T follicular helper cell (primary cell): ENCODE data around the gene NOL12.
"Not testable (repeated sequence)": the region's sequence is repeated elsewhere in the genome, so short reads cannot be mapped to it uniquely, and the experiment has no call there.

Source experiments
- DNase-seq: peaks from one replicate; pipeline ENCODE4 v3.0.0-alpha.2; 2020; ENCODE audit warnings: low read depth
- total RNA-seq, 2 experiments: gene quantifications; one replicate each; lab custom pipeline; 2026; lab: John Stamatoyannopoulos, UW

NOL12 gene, protein sequence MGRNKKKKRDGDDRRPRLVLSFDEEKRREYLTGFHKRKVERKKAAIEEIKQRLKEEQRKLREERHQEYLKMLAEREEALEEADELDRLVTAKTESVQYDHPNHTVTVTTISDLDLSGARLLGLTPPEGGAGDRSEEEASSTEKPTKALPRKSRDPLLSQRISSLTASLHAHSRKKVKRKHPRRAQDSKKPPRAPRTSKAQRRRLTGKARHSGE
- total RNA-seq, result 5.0 to 6.0 reads per million in 2 experiments

DNA sequence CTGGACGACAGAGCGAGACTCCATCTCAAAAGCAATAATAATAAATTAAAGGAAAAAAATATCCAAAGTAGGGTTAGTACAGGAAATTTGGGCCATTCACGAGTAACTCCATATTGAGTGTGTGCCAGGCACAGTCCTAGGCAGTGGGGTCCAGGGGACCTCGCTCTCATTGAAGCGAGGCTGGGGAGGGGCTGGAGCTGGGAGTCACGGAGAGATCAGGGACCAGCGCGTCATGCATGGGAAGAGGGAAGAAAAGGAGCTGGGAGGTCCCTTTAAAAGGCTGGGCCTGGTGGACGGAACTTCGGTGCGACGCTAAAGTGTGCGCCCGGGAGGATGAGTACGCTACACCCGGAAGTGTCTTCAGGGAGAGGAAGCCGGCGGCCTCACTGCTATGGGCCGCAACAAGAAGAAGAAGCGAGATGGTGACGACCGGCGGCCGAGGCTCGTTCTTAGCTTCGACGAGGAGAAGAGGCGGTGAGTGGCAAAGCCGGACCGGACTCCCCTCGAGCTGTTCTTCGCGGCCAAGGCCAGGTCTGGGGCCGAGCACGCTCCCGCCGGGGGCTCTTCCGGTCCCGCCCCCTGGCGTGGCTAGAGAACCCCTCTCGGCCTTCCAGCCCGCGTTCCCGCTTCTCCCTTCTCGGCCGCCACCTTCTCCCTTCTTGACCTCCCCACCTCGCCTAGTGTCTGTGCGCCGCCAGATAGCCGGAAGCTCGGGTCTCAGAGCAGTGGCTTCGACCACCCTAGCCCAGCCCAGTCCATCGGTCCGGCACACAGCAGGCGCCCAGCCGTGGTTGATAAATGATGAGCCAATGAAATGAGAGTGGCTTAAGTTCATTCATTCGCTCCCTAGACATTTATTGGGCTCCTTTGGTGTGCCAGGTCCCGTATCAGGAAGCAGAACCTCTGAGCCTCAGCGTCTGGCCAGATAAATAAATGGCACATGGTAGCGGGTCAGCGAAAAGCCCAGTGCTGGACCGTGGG lies at the start of gene NOL12:
Gene NOL12, plus strand, starts transcription at position 342 of the 981 bp plus-strand sequence. Its CDS starts 50 bp downstream, at position 392.
- peak; percentile 60 for DNase-seq

DNA sequence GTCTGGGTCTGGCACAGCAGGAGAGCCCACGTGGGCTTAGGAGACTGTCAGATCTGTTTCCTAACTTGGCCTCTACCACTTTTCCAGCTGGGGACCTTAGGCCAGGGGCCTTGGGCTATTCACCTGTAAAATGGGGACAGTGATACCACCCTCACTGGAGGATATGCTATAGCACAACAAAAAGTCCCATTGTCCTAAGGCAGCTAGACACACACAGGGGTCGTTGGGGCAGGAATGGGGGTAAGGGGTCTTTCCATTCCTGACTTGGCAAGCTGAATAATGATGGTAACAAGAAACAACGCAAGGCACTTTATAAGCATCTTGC lies 49.2 kb upstream of the NOL12 start:
- DNase-seq, result no peak

DNA sequence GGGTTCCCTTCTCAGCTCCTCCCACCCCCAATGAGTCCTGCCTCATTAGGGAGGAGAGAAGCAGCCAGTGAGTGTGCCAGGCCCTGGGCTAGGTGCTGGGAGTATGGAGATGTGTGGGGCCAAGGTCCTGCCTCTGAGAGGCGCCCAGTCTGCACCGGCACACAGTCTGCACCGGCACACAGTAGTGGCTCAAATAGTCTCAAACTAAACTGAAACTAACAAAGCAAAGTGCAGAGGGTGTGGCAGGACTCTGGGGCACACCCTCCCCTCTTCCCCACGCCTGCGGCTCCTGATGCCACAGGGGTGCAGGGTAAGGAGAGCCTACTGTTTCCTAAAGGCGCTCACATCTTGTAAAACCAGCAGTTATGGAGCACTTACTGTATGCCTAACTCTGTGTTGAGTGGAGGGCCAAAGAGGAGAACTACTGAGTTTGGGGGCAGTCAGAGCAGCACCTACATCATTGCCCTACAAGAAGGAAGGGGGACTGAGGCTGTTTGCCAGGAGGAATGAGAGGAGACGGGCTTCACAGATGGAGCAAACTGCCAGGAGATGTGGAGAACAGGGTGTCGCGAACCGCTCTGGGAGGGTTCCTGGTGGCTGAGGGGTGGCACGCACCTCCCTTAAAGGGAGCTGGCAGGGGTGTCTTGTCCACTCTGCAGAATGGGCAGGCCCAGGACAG lies 47.6 kb upstream of the NOL12 start:
- DNase-seq, result no peak

DNA sequence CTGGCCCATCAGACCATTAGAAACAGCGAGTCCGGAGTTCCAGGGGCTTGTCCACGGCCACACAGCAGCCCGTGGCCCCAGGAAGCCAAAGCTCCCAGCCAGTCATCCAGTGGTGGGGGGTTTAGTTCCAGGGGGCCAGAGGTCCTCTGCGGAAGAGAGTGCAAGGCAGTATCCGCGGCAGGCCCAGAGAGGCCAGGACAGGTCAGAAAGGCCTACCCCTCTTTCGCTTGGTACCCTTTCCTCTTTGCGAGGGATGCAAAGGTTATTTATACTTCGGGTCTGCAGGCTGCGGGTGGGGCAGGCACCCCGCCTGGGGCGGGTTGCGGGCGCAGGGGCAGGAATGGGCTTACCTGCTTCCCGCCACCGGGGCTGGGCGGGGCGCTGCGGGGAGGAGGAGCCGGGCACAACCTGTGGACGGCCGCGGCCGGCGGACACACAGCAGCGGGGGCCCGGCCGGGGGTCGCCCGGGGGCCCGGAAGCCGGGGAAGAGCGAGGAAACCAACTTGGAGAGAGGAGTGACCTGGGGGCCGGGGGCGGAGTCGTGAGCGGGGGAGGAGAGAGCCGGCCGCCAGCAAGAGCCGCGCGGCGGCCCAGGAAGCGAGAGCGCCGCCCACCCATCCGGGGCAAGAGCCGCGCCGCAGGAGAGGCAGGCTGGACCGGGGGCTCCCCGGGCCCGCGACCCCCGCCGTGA lies 46.9 kb upstream of the NOL12 start, which contains the start of gene SH3BP1:
Gene SH3BP1, plus strand, starts transcription at position 600 of the 691 bp plus-strand sequence. CDS start 119 bp downstream, outside the sequence.
- peak; percentile 18 for DNase-seq

DNA sequence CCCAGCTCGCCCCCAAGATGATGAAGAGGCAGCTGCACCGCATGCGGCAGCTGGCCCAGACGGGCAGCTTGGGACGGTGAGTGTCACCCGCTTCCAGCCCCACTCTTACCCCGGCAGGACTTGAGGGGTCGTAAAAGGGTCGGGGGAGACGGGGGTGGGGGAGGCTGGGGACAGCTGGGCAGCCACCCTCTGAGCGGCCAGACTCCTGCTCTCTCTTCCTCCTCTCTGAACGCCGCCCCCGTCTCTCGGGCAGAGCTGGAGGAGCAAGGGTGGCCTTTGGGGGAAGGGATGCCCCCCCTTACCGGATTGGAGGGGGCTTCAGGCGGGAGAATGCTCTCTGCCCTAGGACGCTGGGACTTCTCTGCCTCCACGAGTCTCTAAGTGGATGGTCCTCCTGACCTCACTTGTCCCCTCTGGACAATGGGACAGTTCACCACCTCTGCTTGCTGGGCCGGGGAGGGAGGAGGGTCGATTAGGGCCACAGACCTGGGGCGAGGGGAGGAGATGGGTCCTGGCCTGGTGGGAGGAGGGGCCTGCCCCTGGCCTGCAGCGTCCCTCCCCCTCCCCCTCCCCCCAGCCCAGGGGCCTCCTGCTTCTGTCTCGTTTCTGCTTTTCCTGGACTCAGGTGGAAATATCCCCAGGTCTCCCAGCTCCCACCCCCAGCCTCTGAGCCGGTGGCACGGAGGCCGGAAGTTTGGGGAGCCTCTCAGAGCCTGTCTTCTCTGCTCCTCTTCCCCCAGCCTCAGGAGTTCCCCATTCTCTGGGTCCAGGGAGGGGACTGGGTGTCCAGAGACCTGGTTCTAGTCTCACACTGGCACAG lies 46.2 kb upstream of the NOL12 start:
- no peak for DNase-seq

DNA sequence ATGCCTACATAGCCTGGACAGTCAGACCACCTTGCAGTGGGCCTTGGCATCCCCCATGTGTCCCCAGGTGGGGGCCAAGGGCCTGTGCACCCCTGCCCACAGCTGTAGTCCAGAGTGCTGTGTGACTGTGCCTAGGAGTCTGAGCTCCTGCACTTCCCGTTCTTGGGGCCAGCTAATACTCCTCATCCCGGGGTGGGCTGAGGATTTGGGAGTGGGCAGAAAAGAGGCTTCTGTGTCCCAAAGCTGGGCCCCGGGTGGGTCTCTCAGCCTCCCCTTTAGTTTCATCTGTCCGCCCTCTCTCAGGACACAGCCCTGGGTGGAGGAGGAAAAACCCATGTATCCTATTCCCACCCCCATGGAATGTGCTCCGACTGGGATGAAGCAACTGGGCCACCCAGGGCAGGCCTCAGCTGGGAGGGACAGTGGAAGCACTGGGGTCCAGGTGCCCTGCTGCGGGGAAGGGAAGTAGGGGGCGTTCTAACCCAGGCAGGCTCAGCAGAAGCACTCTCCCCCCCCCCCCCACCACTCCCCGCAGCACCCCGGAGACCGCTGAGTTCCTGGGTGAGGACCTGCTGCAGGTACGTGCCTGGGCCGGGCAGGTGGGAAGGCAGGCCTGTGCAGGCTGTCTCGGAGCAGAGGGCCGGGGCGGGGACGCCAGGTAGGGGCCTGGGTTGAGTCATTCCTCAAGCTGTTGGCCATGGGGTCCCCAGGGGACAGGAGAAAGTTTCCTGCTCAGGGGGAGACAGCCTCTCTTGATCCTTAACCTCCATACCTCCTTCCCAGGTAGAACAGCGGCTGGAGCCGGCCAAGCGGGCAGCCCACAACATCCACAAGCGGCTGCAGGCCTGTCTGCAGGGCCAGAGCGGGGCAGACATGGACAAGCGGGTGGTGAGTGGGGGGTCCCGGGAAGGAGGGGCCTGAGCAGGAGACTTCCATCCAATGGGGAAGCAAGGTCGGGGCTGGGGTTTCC lies 45.3 kb upstream of the NOL12 start:
- no peak for DNase-seq

DNA sequence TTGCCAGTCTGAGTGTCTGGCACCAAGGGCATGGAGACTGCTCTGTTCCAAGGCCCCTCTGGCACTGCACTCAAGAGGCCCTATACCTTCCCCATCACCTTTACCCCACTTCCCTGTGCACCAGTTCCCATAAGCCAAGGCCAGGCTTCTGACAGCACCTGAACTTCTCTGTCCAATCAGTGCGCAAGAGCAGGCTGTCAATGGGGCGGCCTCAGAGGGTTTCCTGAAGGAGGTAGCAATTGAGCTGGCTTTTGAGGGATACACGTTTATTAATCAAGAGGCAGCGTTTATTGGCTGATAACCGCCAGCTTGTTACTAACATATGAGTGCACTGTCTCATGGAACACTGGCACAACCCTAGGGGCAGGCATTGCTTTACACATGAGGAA lies 44.6 kb upstream of the NOL12 start:
- no peak for DNase-seq

DNA sequence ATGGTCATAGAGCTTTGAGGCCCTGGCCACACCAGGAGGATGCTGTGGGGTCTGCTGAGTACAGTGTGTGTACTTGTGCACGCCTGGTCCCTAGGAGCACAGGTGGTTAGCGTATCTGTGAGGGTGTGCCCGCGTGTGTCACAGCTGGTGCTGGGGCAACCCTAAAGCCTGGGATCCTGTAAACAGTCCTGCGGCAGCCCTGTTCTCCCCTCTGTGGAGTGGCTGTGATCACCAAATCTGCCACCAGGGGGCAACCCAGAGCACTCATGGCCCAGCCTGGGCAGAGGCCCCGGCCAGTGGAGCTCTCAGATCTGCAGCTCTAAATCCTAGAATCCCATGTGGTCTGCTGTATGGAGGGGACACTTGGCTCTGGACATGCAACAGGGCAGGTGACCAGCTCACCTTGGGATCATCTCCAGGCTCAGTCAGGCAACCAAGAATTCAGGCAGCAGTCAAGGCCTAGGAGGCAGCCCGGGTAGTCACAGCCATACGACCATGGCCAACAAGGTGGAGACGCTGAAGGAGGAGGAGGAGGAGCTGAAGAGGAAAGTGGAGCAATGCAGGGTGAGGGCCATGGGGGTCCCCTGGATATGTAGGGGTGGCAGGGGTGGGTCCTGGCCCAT lies 42.8 kb upstream of the NOL12 start:
- DNase-seq, result peak; percentile 77

DNA sequence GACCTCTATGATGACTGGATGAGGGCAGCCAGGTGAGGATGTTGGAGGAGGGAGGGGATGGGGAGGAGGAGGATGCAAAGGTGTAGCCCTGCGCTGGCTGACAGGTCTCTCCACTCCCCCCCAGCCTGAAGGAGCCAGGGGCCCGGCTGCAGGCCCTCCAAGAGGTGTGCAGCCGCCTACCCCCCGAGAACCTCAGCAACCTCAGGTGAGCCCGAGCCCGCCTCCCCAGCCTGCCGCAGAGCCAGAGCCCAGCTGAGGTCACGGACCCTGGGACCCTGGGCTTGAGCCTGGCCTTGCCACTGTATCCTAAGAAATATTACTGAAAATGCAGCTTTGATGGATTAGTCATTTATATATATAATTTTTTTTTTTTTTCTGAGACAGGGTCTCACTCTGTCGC lies 38.8 kb upstream of the NOL12 start:
- DNase-seq, result no peak

DNA sequence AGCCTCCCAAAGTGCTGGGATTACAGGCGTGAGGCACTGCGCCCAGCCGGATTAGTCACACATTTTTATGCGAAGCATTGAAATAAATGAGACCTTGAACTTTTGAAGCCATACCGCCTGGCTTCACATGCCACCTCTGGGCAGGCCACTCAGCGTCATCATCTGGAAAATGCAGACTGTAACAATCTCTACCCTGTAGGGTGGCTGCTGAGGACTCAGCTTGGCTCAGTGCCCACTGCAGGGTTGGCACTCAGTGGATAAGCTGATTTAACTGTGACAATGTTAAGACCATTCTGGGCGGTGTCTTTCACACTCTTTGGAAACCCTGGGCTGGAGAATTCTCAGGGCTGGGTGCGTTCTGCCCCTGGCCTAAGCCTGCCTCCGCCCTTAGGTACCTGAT lies 38.2 kb upstream of the NOL12 start:
- DNase-seq, result no peak

DNA sequence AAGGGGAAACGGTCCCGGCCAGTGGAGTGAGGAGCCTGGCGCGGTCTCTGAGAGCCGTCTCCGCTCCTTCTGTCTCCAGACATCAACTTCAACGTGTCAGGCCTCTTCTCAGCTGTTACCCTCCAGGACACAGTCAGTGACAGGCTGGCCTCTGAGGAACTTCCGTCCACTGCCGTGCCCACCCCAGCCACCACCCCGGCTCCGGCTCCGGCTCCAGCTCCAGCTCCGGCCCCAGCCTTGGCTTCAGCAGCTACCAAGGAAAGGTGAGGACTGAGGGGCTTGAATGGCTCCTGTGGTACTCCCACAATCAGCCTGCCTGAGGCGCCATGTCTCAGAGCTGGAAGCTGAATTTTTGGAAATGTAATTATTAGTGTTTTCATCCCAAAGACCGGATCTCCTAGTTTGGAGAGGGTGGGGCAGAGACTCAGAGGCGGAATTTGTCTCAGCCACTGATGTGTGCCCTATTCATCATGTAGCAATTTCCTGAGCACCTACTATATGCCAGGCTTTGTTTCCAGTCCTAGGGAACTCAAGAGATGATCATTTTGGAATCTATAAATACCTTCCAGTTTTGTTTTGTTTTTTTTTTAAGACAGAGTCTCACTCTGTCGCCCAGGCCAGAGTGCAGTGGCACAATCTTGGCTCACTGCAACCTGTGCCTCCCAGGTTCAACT lies 35.5 kb upstream of the NOL12 start:
- no peak for DNase-seq

DNA sequence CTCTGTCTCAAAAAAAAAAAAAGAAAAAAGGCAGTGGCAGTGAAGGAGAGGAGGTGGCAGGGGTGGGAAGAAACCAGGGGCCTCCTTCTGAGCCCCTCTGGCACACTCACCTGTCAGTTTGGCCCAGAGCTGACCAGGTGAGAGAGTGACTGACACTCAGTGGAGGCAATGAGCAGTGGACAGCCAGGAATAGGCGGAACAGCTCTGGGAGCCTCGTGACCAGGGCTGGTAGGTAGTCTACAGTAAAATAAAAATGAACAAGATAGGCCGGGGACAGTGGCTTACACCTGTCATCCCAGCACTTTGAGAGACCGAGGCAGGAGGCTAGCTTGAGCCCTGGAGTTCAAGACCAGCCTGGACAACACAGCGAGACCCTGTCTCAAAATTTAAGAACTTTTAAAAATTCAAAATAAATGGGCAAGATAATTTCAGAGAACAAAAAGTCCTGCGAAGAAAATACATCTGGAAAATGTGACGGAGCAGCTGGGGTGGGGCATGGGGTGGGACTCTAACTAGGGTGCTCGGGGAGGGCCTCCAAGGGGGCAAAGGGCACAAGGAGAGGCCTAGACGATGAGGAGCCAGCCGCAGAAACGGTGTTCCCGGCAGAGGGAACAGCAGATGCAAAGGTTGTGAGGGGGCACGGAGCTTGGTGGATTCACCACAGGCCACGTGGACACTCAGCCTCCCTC lies 31.4 kb upstream of the NOL12 start:
- no peak for DNase-seq

DNA sequence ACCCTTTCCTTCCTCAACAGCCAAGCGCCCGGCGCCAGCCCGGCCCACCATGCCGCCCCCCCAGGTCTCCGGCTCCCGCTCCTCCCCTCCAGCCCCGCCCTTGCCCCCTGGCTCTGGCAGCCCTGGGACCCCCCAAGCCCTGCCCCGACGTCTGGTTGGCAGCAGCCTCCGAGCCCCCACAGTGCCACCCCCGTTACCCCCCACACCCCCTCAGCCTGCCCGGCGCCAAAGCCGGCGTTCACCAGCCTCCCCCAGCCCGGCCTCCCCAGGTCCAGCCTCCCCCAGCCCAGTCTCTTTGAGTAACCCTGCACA lies 30.9 kb upstream of the NOL12 start:
- DNase-seq, result no peak

DNA sequence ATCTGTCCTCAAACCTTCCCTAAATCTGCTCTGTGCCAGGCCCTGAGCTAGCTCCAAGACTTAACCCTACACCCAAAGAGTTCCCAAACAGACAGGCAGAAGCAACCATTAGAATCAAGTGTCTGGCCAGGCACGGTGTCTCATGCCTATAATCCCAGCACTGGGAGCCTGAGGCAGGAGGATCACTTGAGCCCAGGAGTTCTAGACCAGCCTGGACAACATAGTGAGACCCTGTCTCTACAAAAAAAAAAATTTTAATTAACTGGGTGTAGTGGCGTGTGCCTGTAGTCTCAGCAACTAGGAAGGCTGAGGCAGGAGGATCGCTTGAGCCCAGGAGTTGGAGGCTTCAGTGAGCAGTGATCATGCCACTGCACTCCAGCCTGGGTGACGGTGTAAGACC lies 29.6 kb upstream of the NOL12 start:
- not testable (repeated sequence) for DNase-seq

DNA sequence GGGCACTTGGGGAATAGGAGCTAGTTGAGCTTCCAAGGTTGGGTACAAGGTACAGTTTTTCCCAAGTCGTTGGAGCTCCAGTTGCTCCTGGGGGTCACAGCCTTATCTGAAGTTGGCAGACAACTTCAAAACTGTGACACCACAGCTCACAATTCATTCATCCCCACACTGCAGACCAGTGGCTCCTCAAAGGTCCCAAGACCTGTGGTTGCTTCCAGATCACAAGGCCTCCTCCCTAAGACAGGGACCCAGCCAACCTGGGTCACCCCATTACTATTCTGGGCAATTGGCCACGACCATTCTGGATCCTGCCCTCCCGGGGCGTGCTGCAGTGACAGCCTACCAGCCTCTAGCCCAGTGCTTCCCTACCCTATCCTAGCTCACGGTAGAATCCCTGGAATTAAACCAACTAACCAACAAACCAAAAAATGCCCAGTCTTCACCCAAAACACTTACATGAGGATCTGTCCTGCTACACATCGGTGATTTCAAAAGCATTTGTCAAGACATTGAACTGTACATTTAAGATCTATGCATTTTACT lies 28.5 kb upstream of the NOL12 start:
- no peak for DNase-seq

DNA sequence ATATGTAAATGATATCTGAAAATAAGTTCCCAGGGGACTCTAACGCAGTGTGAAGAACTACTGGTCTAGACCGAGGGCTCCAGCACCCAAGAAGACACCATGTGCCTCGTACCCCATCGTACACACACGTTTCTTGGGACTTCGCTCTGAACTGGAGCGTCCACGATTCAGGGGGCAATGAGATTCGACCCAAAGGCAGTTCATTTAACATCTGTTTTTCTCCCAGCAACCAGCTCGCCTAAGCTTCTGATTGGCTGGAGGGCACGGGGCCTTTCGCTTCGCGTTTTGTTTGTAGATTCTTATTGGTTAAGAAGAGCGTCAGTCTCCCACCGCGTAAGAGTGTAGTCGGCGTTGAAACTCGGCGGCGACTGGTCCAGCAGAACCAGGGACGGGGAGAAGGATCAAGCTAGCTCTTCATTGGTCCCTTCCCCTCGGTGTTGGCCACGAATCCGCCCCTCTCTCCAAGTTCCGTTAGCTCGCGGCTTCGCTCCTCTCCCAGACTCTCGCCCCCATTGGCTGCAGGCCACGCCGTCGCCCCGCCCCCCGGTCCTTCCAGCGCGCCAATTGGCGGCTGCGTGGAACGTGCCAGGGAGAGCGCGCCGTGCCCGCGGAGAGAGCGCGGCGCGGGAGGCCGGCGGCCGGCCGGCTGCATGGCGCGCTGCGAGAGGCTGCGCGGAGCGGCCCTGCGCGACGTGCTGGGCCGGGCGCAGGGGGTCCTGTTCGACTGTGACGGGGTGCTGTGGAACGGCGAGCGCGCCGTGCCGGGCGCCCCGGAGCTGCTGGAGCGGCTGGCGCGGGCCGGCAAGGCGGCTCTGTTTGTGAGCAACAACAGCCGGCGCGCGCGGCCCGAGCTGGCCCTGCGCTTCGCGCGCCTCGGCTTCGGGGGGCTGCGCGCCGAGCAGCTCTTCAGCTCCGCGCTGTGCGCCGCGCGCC lies 27.7 kb upstream of the NOL12 start, which contains the start of gene PDXP:
Gene PDXP, plus strand, starts transcription at position 591 of the 933 bp plus-strand sequence. Its CDS starts 60 bp downstream, at position 651.
- DNase-seq, result peak; percentile 94
